H1 (cell line): ENCODE results near the gene ZNF750.

Source experiments
- CTCF ChIP-seq, 3 experiments: IDR thresholded peaks; 1 replicate in 2 of 3; 2 replicates in 1 of 3; pipeline versions ENCODE4 v1.5.1 to v1.6.1; 2011; ENCODE audit warnings: low read length in 3 of 3, mild to moderate bottlenecking in 3 of 3, inconsistent platforms in 2 of 3, low read depth in 1 of 3, moderate library complexity in 1 of 3; ENCODE audit not compliant: insufficient read depth in 1 of 3; ENCODE audit errors: control extremely low read depth in 1 of 3
- HDAC6 ChIP-seq: IDR thresholded peaks from one replicate; pipeline ENCODE4 v1.7.1; 2012; ENCODE audit warnings: low read depth, mild to moderate bottlenecking, inconsistent platforms, low read length, moderate library complexity
- TF ChIP-seq, protein P1 (sequence below): IDR thresholded peaks from 2 replicates; pipeline ENCODE4 v1.6.1; 2012; ENCODE audit warnings: inconsistent platforms

DNA sequence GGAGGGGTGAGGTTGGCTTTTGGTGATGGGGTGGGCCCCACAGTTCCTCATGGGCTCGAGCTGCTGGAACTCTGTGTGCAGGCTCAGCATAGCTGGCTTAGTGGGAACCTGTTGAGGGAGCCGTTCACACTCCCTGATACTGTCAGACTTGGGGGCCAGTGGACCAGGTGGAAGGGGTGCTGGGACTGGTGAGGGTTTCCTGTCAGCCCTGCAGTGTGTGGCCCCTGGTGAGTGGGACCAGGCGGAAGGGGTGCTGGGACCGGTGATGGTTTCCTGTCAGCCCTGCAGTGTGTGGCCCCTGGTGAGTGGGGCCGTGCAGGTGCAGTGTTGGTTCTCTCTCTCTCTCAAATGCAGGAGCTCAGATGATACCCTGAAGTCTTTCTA is 45.1 kb upstream of the ZNF750 start:
- no peak for TF ChIP-seq HDAC6
- no peak for TF ChIP-seq CTCF (IDR thresholded peaks at IDR 0.05; ENCODE audit: control extremely low read depth in 1 of 3, insufficient read depth in 1 of 3, low read depth in 1 of 3, low read length in 3 of 3)
- TF ChIP-seq, protein P1, sequence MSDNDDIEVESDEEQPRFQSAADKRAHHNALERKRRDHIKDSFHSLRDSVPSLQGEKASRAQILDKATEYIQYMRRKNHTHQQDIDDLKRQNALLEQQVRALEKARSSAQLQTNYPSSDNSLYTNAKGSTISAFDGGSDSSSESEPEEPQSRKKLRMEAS, result no peak
